ENCODE results near the gene URI1. TPM values are rescaled to one million over a fixed set of nuclear protein-coding genes. Genes with fewer than 3 reads are reported as not detected.

URI1 gene
- total and polyA plus RNA-seq, 2 experiments from 2014 or later = 49.7 to 49.9 TPM

- Histone ChIP-seq H3K36me3 (no peaks in the 10 kb centered on the region), H3K27ac (no peak overlapping the region), H3K4me3 (no peak overlapping the region), H3K27me3 (no peaks in the 10 kb centered on the region), H3K9me3 (ENCODE audit: low read depth) (no peaks in the 10 kb centered on the region), H3K4me1 (ENCODE audit: low read depth) (no peaks in the 10 kb centered on the region)
- no peak for TF ChIP-seq CTCF (IDR thresholded peaks at IDR 0.05; ENCODE audit: low read depth, low read length)
- DNase-seq (ENCODE audit: low read depth in 1 of 2, low spot score in 1 of 2) = no peak
These were observed 122.9 kb downstream of the URI1 start for GRCh38 chr19:30064771-30065494.

- Histone ChIP-seq H3K36me3 (no peaks in the 10 kb centered on the region), H3K4me3 (no peak overlapping the region), H3K9me3 (ENCODE audit: low read depth) (no peaks in the 10 kb centered on the region), H3K4me1 (ENCODE audit: low read depth) (no peaks in the 10 kb centered on the region), H3K27ac (no peak overlapping the region), H3K27me3 (no peaks in the 10 kb centered on the region)
- DNase-seq (ENCODE audit: low read depth in 1 of 2, low spot score in 1 of 2) = no peak
- no peak for TF ChIP-seq CTCF (IDR thresholded peaks at IDR 0.05; ENCODE audit: low read depth, low read length)
These were observed 123.9 kb downstream of the URI1 start for GRCh38 chr19:30065680-30066606.

Other genes starting within 250 kb of the URI1 start
- gene C19orf12, start 227.0 kb upstream of the URI1 start, total RNA-seq = 46.2 and 61.4 TPM in 2 replicates
- gene C19orf12, start 227.0 kb upstream of the URI1 start, polyA plus RNA-seq = 46.2 and 54.7 TPM in 2 replicates
- gene CCNE1, start 130.2 kb upstream of the URI1 start, total RNA-seq = 11.7 and 15.9 TPM in 2 replicates
- 17.1 and 21.8 TPM in 2 replicates for gene CCNE1, start 130.2 kb upstream of the URI1 start, polyA plus RNA-seq

Data from cardiac muscle cell (in vitro differentiated cells and primary cell).